Glomerular endothelial cell (primary cell): ENCODE results near the gene RTN4R. TPM values are rescaled to one million over a fixed set of nuclear protein-coding genes. Genes with fewer than 3 reads are reported as not detected.

Experiments
- DNase-seq: peaks from one replicate; pipeline ENCODE4 v3.0.0-alpha.2; 2011; ENCODE audit warnings: low read depth, low spot score; ENCODE audit errors: extremely low read depth
- total RNA-seq: library from RNA; depleted of rRNA; stranded (reverse); fragments of >200 nt; gene quantifications from 2 replicates; pipeline ENCODE4 v1.2.3, GENCODE V29; 2015

The RTN4R gene
- total RNA-seq, 1 donor from 2014 or later: 1.8 TPM

DNA sequence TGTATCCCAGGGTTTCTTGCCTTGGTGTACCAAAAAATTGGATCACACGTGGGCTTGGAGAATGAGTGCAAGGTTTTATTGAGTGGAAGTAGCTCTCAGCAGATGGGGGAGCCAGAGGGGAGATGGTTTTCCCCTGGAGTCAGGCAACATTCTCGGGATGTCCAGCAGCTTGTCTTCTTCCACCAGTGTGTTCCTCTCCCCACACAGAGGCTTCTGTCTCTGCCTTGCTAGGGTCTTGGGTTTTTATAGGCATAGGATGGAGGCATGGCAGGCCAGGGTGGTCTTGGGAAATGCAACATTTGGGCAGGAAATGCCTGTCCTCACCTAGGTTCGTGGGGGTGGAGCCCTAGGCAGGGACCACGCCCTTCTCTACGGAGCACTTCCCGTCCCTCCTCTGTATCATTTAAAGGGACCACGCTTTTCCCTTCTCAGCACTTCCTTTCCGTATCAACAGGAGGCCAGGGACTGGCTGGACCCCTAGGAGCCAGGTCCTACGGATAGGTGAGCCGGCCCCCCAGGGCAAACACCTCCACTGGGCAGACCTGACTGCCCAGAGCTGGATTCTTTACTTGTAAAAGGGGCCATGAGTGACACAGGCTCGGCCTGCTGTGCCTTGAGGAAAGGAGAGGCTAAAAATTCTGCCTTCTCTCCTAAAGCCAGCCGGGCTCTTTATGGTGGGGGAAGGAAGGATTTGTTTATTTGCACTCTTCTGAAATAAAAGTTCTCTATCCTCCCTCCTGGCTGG is 62.0 kb downstream of the RTN4R start:
- no peak for DNase-seq

DNA sequence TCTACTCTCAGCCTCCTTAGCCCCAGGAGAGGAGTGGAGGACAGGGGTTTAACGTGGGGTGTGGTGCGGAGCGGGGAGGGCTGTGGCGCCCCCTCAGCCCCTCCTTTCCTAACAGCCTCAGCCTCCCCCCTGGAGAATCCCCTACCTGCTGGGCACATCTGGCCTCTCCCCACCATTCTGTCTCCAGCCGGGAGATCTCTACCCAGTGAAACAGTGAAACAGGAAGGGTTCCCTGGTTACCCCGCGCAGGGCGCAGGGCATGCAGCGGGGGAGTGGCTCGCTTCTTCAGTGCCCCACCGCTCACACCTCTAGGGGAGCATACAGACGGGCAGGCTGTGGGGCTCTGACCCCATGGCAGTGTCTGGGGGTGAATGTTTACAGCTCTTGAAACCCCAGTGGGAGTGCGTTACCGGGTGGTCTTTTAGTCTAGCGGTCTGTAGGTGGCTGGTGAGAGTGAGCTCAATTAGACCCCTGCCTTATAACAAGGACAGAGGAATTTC is 62.6 kb downstream of the RTN4R start:
- no peak for DNase-seq

DNA sequence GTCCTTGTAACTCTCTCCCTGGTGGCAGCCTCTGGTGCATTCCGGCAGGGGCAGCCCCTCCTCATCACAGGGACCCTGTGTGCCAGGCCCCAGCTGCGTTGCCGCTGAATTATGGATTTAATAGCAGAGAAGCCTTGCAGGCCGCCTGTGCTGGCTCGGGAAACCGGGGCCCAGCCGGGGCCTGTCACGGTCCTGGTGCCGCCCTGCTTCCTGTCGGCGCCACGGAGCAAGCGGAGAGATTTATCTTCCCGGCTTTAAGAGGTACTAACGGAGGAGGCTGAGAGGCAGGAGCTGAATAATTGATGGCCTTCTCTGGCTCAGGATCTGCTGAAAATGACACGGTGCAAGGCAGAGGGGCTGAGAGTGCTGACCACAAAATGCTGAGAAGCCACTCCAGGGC is 63.3 kb downstream of the RTN4R start:
- no peak for DNase-seq

DNA sequence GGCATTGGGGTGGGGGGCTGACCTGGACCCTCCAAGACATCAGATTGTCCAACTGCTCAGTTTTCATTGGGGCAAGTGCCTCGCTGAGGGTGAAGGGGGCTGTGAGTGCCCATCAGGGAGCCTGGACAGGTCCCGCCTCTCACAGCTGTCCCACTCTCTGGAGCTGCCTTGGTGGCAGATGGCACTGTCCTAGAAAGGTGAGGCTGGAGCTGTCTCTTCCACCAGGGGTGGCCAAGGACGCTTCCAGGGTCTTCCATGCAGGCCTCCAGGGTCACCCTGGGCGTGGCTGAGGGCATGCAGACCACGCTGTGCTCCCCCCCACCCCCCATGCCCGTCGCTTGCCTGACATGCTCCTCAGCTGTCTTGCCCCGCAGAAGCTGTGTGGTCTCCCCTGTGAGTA is 63.8 kb downstream of the RTN4R start:
- DNase-seq: no peak

DNA sequence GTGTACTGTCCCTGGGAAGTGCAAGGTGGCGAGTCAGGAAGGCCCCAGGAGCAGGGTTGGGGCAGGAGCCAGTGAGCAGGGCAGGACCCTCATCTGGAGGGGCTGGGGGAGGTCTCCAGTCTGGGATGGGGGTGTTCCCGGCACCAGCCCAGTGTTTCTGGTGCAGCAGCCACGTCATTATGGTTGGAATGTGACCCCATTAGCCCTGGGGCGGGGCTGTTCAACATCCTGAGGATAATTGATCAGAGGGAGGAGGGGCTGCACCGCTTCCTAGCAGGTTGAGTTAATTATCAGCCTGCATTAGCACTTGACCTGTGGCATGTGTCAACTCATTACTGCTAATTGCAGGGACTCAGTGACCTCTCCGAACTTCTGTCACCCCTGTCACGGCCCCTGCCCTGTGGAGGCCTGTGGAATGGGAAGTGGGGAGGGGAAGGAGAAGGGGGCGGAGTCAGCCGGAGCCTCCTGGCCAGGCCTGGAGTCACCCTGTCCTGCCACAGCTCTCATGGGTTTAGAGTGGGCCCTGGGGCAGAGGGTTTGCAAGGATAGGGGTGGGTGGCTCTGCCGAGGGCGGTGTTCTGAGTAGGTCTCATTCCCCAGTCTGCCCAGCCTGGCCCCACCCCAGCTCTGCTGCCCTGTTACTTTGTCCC is 64.4 kb downstream of the RTN4R start:
- DNase-seq: no peak

DNA sequence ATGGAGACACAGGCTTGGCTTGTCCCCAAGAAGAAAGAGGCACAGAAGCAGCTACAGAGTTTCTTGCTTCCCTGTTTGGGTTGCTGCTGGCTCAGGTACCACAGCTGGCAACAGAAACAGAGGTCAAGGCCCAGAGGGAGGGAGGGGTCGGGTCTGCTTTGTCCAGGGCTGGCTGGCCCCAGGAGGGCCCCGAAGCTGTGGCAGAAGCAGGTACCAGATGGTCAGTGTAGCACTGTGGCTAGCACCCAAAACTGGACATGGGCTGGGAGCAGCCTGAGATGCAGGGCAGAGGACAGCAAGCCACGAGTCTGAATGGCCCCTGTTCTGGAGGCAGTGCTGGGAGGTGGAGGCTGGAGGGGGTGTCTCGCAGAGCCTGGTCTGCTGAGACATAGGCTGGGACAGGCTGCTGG is 65.0 kb downstream of the RTN4R start:
- no peak for DNase-seq

DNA sequence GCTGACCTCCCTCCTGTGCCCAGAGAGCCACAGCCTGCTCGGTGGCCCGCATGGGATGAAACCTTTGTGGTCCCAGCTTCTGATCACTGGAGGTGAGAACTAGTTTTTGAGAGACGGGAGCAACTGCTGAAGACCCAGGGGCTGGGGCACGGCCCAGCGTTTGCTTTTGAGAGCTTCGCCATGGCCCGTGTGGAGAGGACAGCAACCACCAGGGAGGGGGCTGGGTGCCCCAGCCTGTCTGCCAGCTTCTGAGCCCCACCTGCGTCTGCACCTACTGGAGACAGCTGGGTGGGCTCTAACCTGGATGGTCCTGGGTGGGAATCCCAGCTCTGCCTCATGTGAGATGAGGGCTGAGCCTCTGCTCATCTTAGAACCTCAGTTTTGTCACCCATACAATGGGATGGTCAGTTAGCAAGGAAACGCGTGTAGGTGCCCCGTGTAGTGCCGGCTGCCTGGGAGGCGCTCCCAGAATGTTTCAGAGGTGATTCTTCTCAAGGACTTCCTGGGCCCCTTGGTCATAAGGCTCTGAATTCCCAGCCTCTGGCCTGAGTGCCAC is 66.2 kb downstream of the RTN4R start:
- no peak for DNase-seq

DNA sequence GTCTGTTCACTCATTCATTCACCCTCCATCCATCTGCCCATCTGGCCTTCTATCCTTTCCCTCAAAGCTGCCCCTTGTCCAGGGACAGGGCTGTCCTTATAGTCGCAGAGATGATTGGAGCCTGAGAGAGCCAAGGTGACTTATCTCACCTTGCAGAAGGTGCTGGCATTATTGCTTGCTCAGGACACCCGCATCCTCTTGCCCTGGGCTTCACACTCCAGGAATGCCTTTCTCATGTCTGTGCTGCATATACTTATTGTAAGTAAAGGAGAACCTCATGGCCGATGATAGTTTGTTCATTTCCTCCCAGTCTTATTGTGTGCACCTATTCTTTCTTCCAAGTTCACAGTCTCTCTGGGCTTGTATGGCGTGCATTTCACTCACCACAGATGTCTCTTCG is 68.2 kb downstream of the RTN4R start:
- DNase-seq: no peak

DNA sequence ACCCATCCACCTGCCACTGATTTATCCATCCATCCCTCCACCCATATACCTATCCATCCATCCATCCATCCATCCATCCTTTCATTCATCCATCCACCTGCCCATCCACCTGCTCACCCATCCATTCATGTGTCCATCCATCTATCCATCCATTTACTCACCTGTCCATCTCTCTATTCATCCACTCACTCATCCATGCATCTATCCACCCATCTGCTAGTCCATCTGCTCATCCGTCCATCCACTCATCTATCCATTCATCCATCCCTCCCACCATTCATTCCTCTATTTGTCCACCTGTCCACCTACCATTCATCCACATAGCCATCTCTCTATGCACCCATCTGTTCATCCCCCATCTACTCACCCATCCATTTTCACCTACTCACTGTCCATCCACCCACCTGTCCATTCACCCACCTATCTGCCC is 68.7 kb downstream of the RTN4R start:
- DNase-seq: no peak

DNA sequence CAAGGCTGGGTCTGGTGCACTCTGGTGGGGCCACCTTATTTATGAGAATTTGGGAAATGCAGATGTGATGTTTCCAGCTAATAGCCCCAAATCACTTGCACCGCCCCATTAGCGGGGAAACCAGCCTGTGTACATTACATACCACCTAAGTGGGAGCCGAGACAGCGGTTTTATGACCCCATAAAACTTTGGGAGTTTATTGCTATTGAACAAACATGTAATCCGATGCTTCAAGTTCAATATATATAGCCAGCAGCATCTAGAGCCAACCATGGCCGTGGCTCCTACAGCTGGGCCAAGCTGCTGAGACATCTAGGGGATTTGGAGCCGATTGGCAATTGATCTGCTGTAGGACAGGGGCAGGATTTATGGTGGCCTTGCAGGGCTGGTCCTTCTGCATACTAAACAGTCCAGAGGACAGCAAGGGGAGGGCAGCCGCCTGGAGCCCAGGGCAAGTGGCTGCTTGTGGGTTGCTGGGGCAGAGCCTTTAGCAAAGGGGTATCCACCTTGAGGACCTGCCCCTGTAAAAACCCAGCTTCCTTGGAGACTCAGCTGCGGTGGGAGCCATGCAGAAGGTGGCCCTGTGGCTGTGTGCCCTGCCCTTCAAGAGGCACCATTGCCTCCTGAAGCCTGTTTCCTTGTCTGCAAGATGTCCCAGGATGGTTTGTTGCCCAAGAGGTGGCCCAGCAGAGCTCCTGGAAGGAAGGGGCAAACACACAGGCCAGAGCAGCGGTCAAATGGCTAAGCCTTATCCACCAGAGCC is 69.4 kb downstream of the RTN4R start:
- no peak for DNase-seq

DNA sequence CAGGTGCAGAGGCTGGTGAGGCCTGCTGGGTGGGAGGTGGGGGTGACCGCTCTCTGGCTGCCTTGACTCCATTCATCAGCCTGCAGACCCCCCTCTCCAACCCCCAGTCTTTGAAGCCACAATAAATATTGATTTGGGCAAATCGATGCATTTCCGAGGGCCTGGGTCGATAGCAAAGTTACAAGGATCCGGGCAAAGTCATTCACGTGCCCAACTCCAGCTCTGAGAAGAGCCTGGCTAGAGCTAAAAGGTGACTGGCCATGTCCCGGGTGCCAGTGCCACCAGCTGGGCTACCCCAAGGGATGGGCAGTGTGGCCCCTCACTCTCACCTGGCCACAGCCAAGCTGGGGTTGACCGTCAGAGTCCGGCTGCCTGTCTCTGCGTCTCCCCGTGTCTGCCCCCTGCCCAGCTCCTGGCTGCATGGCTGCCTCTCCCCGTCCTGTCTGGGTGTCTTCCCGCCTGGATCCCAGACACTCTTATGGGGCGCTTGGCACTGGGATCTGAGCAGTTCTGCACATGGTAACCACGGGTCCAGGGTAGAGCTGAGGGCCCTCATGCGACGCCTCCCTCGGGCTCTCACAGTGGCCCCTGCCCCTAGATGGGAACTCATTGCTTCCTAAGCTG is 70.6 kb downstream of the RTN4R start:
- DNase-seq: no peak

DNA sequence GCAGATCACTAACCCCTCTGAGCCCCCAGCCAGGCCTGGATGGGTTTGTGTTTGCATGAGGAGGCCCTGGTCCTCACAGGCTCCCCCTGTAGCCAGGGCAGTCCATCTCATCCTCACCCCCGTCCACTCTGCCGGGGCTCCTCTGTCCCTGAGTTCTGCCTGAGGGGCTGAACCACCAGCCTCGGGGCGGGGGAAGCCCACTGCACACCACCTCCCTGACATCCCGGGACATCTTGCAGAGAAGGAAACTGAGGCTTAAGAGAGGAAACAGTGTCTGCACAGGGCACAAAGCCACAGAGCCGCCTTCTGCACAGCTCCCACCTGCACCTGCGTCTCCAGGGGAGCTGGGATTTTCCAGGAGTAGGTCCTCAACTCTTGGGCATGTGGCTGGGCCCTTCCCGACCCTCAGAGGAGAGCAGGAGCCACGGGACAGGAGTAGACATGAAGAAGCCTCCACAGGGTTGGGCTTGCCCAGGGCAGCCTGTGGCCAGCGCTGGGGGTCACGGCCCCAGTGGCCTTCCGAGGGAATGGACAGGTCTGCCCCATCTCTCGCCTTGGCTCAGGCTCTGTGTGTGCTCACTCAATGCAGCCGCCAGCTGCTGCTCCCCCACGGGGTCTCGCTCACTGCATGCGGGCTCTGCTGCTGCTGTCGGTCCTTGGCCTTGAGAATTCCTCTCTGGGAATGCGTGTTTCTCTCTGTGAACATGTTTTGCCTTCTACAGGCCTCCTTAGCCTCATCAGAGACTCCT is 71.8 kb downstream of the RTN4R start:
- no peak for DNase-seq

DNA sequence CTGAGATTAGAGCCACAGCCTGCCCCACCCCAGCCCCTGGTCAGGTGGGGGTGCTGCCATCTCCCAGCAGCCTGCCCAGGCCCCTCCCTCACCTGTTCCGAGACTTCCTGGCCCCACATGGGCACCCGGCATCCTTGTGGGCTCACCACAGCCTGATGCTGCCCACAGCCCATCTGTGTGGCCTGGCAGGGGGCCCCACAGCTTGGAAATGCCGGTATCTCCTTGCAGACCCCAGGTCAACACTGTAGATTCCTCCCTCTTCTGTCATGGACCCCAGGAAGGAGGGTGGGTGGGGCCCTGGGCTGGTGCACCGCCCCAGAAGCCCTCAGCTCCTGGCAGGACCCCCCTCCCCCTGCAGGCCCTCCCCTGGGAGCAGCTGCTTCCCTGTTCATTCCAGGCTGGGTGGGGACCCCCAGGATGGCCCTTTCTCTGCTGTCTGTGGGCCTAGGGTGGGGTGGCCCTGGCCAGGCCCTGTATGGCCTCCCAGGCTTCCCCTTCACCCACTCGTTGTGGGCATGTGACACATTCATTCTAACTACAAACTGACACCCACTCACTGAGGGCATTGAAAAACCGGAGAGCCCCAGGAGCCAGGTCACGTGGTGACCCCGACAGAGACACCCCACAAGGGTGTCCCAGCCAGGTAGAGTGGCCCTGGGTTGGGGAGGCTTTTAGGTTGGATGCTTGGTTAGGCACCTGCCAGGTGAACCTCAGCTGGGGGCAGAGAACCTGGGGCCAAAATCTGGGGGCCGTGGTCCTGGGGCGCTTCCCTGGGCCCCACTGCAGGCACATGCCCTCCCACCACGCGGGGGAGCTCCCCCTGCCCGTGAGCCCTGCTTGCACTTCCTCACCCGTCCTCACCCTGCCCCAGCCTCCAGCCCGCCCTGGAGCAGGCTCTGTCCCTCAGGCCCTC is 73.2 kb downstream of the RTN4R start:
- no peak for DNase-seq

DNA sequence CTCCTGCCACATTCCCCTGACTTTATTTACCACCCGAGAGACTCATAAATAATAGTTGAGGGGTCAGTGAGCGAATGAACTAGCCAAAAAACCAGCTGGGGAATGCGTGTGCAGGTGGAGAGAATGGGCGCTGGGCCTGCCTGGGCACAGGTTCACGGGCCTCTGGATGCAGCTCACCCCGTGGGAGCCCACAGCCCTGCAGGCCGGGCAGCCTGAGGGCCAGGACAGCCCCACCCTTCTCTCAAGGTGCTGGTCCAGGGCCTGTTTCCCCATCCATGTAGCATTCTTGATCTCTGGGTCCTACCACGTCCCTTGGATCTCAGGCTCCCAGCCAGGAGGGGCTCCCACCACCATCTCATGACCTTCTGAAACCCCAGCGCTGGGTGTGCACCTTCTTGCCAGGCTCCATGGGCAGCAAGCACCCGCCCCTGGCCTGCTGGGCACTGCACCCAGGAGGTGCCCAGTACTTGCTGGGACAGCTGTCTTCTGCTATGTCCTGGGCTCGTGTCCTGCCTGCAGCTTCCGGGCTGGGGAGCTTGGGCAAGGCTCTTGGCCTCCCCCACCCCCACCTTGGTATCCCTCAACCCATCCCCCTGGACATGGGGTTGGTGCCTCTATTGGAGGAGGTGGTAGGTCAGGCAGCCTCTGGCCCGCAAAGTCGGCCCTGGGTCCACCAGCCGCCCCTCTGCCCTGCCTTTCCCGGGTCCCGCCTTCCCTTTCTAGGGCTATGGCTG is 74.2 kb downstream of the RTN4R start:
- DNase-seq: no peak

DNA sequence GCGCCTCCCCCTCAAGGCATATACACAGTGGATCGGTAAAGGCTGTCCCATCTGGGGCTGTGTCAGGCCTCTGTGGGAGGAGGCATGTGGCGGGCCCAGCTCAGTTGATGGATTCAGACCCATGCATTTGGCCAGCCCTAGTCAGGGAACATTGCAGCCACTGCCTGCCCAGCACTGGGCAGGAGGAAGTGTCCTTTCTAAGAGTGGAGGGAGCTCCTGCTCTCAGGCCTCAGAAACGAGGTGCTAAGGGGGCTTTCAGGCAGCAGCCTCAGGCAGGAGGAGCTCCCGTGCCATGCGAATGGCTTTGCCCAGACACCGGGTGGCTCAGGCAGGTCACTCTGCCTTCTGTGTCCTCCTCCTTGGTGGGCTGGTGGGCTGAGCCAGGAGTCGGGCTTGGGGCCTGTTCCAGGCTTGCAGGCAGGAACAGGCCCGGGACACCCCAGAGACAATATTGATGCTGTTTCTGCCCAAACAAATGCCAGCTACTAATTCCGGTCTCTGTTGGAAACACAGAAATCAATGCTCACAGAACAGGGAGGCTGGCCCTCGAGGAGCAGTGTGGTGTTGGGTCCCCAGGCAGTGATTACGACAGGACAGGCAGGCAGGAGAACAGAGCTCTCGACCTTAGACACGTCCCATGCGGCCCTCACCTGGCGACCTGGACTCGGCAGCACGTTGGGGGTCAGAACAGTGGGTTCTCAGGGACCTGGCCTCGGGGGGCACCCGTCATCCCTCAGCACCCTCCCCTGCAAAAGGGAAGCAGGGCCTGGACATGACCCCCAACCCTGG is 75.0 kb downstream of the RTN4R start:
- no peak for DNase-seq

DNA sequence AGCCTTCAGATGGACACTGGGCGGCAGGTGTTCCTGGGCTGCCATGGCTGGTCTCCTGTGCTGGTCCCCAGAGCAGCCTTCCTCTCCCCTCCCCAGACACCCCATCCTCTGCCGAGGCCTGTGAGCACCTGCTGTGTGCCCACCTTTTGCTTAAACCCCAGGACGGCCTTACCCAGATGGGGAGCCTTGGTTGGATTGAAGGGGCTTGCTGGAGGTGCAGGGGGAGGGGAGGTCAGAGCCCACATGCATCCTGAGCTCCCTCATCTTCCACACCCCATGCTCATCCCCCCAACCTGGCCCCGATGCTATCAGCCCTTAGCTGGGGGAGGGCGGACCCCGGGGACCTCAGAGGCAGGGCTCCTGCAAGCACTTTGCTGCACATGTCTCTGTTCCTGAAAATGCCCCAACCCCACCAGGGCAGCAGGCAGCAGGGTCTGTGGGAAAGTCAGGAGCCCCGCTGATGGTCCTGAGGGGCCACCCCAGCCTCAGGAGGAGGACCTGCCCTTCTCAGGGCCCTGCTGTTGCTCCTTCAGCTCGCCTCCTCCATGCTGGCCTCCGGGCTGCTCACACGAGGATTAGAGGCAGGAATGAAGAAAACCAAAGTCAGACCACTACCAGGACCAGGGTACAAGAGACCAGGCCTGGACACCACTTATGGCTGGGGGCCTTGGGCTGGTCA is 75.7 kb downstream of the RTN4R start:
- DNase-seq: no peak

DNA sequence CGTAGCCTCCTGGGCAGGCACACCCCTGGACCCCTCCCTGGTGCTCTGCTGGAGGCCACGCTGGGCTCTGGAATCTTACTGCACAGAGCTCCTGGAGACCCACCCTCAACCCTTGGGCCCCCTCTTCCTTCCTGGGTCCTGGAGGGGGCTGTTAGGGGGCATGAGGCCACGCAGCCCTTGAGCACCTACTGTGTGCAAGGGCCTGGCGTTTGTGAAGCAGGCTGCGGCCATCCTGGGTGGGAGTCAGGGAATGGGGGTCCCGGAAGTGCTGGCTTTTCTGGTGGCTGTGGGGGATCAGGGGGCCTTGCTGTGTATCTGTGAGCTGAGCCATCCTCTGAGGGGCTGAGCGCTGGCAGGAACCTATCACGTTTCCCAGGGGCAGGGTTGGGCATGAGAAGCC is 76.3 kb downstream of the RTN4R start:
- no peak for DNase-seq
